Right ventricle myocardium inferior (tissue), 1 donor: ENCODE data around the gene USP40. TPM values are rescaled to one million over a fixed set of nuclear protein-coding genes. Genes with fewer than 3 reads are reported as not detected.
"Not testable (repeated sequence)": the region's sequence is repeated elsewhere in the genome, so short reads cannot be mapped to it uniquely, and the experiment has no call there.

Experiments used
- ATAC-seq: fragments of 200-7000 bp; cut with Tn5 transposase; one replicate; pipeline ENCODE4 v1.9.1; 2020; ENCODE audit warnings: mild to moderate bottlenecking, moderate library complexity
- DNase-seq: peaks from one replicate; pipeline ENCODE4 v3.0.0; 2021; ENCODE audit errors: missing footprints
- intact Hi-C: fragments of 100-400 bp; cut with DNase I; formaldehyde crosslinking; loops from one replicate; pipeline ENCODE4 v1.11.0; 2022
- long read RNA-seq: library from polyadenylated mRNA; unstranded; transcript quantifications from one replicate; pipeline ENCODE4 v2.0.0, GENCODE V29; 2021
- total RNA-seq: library from RNA; stranded (reverse); fragmentation: NEBNext Ultra II Directional; extraction: Animal tissue kit (Norgen Biotek cat#: 25700); gene quantifications from one replicate; pipeline ENCODE4 v1.2.1, GENCODE V29; 2021
- donor health status: DM: no; HTN: yes; CAD: no; lungs with severe emphysema.

USP40 gene, protein sequence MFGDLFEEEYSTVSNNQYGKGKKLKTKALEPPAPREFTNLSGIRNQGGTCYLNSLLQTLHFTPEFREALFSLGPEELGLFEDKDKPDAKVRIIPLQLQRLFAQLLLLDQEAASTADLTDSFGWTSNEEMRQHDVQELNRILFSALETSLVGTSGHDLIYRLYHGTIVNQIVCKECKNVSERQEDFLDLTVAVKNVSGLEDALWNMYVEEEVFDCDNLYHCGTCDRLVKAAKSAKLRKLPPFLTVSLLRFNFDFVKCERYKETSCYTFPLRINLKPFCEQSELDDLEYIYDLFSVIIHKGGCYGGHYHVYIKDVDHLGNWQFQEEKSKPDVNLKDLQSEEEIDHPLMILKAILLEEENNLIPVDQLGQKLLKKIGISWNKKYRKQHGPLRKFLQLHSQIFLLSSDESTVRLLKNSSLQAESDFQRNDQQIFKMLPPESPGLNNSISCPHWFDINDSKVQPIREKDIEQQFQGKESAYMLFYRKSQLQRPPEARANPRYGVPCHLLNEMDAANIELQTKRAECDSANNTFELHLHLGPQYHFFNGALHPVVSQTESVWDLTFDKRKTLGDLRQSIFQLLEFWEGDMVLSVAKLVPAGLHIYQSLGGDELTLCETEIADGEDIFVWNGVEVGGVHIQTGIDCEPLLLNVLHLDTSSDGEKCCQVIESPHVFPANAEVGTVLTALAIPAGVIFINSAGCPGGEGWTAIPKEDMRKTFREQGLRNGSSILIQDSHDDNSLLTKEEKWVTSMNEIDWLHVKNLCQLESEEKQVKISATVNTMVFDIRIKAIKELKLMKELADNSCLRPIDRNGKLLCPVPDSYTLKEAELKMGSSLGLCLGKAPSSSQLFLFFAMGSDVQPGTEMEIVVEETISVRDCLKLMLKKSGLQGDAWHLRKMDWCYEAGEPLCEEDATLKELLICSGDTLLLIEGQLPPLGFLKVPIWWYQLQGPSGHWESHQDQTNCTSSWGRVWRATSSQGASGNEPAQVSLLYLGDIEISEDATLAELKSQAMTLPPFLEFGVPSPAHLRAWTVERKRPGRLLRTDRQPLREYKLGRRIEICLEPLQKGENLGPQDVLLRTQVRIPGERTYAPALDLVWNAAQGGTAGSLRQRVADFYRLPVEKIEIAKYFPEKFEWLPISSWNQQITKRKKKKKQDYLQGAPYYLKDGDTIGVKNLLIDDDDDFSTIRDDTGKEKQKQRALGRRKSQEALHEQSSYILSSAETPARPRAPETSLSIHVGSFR
- total RNA-seq = 17.2 TPM
- long read RNA-seq, partial matches to known transcripts = 1 of 4 reads
- long read RNA-seq, other reads (novel, unspliced or antisense) = 3 of 4 reads

- ATAC-seq = peak; percentile 99
- intact Hi-C loops = no loop called here
Observed at GRCh38 chr2:233566141-233566956, at the start of gene USP40. USP40 (minus strand) TSS chr2:233566782; CDS start chr2:233565554, 1,228 bp downstream.

DNA sequence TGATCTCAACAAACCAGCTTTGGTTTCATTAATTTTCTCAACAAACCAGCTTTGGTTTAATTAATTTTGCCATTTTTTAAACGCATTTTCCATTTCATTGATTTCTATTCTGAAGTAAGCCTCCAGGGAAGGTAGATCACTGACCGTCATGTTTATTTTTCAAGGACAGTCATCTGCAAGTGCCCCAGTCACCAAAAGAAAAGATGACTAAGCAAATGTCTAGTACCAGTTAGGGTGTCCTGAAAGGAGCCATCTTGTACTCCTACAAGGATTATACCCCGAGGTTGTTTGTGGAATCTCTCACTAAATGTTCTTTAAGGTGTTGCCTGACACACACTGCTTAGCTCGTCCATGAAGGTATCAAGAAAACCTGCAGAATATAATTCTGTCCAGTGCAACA lies 44.7 kb upstream of the USP40 start:
- intact Hi-C loops = no loop called here
- DNase-seq (no peak), ATAC-seq (no peak)

More at GRCh38 chr2:233566141-233566956, at the start of gene USP40:
- peak; percentile 88 for DNase-seq

DNA sequence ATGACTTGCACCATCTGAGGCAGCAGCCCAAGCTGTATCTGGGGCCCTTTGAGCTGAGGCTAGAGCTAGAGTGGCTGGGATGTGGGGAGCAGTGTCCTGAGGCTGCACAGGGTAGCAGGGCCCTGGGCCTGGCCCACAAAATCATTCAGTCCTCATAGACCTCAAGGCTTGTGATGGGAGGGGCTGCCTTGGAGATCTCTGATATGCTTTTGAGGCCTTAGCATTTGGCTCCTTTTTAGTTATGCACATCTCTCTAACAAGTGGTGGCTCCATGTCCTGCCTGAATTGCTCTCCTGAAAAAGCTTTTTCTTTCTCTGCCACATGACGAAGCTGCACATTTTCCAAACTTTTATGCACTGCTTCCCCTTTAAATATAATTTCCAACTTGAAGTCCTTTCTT lies 39.1 kb upstream of the USP40 start:
- ATAC-seq (no peak), DNase-seq (no peak)
- intact Hi-C loops = no loop called here

- intact Hi-C loops = no loop called here
- DNase-seq = no peak
- no peak for ATAC-seq
Observed at GRCh38 chr2:233604826-233605225, 38.2 kb upstream of the USP40 start.

DNA sequence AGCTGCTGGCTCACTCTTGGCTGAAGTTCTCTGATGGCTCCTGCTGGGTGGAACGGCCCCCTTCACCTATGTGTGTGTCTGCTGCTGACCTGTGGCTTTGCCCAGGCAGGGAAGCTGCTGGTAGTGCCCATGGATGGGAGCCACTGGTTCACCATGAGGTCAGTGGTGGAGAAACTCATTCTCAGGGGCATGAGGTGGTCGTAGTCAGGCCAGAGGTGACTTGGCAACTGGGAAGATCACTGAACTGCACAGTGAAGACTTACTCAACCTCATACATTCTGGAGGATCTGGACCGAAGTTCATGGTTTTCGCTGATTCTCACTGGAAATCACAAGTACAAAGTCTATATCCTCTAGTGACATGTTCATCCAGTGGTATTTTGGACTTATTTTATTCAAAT lies 36.9 kb upstream of the USP40 start:
- ATAC-seq = no peak
- no peak for DNase-seq
- intact Hi-C loops = no loop called here

- intact Hi-C loops = no loop called here
- no peak for DNase-seq
- ATAC-seq = no peak
Observed at GRCh38 chr2:233602076-233602475, 35.5 kb upstream of the USP40 start.

- intact Hi-C loops = no loop called here
- no peak for DNase-seq
- no peak for ATAC-seq
Observed at GRCh38 chr2:233600386-233600785, 33.8 kb upstream of the USP40 start.

GRCh38 chr2:233598952-233599351 lies 32.4 kb upstream of the USP40 start:
- intact Hi-C loops = no loop called here
- DNase-seq (no peak), ATAC-seq (no peak)

DNA sequence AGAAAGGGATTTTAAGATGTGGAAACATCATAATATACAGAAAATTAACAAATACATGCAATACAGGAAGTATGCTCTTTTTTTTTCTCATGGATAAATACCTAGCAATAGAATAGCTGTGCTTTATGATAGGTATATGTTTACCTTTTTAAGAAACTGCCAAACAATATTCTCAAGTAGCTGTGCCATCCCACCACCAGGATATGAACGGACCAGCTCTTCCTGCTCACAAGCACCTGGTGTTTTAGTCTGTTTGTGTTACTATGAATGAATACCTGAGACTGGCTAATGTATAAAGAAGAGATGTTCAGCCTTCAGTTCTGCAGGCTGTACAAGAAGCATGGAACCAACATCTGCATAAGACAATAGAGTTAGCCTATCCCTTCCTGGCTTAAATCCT lies 30.9 kb upstream of the USP40 start:
- ATAC-seq (no peak), DNase-seq (no peak)
- intact Hi-C loops = no loop called here

DNA sequence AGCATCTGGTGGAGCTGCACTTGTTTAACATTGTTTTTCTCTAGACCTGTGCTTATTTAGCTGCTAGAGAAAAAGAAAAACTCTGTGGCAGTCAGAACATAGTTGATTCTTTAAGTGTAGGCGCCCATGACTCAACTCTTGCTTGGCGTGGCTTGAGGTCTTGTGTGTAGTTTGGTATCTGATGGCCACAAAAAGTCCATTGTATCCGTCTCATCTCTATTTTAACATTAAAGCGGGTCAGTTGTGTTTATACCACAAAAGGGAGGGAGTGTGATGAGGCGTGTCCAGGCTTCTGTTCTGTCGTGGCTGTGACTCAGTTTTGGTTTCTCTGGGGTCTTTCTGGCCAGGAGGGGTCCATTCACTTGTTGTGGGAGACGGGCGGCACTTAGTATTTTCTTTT lies 26.6 kb upstream of the USP40 start:
- intact Hi-C loops = no loop called here
- DNase-seq = no peak
- ATAC-seq = no peak

- intact Hi-C loops, DNase-seq, ATAC-seq: not testable (repeated sequence)
Observed at GRCh38 chr2:233592706-233593105, 26.1 kb upstream of the USP40 start.

DNA sequence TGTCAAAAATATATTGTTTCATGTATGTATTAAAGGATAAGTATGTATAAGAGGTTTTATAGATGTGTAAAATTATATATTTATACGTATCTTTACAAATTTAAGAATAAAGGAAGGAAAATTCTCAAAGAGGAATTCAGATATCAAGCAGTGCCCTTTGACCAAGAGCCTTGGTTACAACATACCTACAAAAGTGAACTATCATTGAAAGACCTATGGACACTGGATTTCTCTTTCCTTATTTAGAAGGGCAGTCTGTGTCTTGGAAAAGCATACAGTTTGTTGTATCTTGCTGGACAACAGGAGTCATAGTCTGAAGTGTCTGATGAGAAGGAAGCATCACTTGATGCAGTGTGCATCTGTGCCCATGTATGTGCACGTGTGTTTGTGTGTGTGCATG lies 21.8 kb upstream of the USP40 start:
- ATAC-seq (no peak), DNase-seq (no peak)
- intact Hi-C loops = no loop called here

DNA sequence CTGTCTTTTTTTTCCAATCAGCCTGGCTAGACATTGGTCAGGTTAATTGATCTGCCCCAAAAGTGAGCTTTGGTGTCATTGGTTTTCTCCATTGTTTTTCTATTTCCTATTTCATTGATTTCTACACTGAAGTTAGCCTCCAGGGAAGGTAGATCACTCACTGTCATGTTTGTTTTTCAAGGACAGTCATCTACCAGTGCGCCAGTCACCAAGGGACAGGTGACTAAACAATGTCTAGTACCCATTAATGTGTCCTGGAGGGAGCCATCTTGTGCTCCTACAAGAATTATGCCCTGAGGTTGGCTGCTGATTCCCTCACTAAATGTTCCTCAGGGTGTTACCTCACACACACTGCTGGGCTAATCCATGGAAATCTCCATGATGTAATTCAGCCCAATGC lies 17.6 kb upstream of the USP40 start:
- DNase-seq (no peak), ATAC-seq (no peak)
- intact Hi-C loops = no loop called here

GRCh38 chr2:233583217-233583965 lies 16.8 kb upstream of the USP40 start:
- intact Hi-C loops, DNase-seq, ATAC-seq: not testable (repeated sequence)

DNA sequence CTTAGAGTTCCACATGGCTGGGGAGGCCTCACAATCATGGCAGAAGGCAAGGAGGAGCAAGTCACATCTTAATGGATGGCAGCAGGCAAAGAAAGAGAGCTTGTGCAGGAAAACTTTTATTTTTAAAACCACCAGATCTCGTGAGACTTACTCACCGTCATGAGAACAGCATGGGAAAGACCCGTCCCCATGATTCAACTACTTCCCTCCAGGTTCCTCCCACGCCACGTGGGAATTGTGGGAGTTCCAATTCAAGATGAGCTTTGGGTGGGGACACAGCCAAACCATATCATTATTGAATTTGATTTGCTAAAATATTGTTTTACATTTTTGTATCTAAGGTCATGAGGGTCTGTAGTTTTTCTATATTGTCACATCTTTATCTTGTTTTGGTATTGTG lies 10.8 kb upstream of the USP40 start:
- intact Hi-C loops, ATAC-seq, DNase-seq: not testable (repeated sequence)

GRCh38 chr2:233572468-233572867 lies 5.9 kb upstream of the USP40 start:
- no peak for ATAC-seq
- no peak for DNase-seq
- intact Hi-C loops = no loop called here

GRCh38 chr2:233571462-233571861 lies 4.9 kb upstream of the USP40 start:
- intact Hi-C loops = no loop called here
- DNase-seq = no peak
- no peak for ATAC-seq

GRCh38 chr2:233571001-233571400 lies 4.4 kb upstream of the USP40 start:
- intact Hi-C loops = no loop called here
- ATAC-seq = no peak

More at GRCh38 chr2:233571001-233571400, 4.4 kb upstream of the USP40 start:
- no peak for DNase-seq
